GM12878 (cell line): Measurements from ENCODE around the gene RIT2.

Experiments
- EGR1 ChIP-seq, 2 experiments: IDR thresholded peaks; 1 replicate in 1 of 2; 2 replicates in 1 of 2; pipeline ENCODE4 v1.6.1; 2011 to 2012; ENCODE audit warnings: low read depth in 2 of 2, low read length in 2 of 2, borderline replicate concordance in 1 of 2, mild to moderate bottlenecking in 1 of 2, moderate library complexity in 1 of 2
- NKRF ChIP-seq: fragments of 450-650 bp; conservative IDR thresholded peaks from 2 replicates; pipeline ENCODE4 v1.6.1; 2017; ENCODE audit warnings: mild to moderate bottlenecking, moderate library complexity
- POLR2A ChIP-seq: IDR thresholded peaks from 2 replicates; pipeline ENCODE4 v1.6.1; 2011; ENCODE audit warnings: low read depth, mild to moderate bottlenecking, low read length
- RAD21 ChIP-seq: IDR thresholded peaks from 2 replicates; pipeline ENCODE4 v1.6.1; 2011; ENCODE audit warnings: mild to moderate bottlenecking, low read depth, low read length, moderate library complexity; ENCODE audit not compliant: insufficient read depth
- RB1 ChIP-seq: fragments of 450-650 bp; formaldehyde crosslinking; IDR thresholded peaks from 2 replicates; pipeline ENCODE4 v1.6.1; 2017; ENCODE audit warnings: mild to moderate bottlenecking, borderline replicate concordance
- REST ChIP-seq: IDR thresholded peaks from 2 replicates; pipeline ENCODE4 v1.6.1; 2012; ENCODE audit warnings: mild to moderate bottlenecking, low read depth, low read length
- SP1 ChIP-seq: IDR thresholded peaks from one replicate; pipeline ENCODE4 v1.6.1; 2011; ENCODE audit warnings: low read depth, low read length
- ZNF622 ChIP-seq: fragments of 450-650 bp; IDR thresholded peaks from 2 replicates; pipeline ENCODE4 v1.6.1; 2017; ENCODE audit warnings: mild to moderate bottlenecking, inconsistent platforms
- TF ChIP-seq, protein P1 (sequence below), 3 experiments: IDR thresholded peaks in 2 of 3; conservative IDR thresholded peaks in 1 of 3; 2 replicates each; pipeline ENCODE4 v1.5.1; 2011; ENCODE audit warnings: low read depth in 3 of 3, low read length in 3 of 3, mild to moderate bottlenecking in 3 of 3, control low read depth in 2 of 3, moderate library complexity in 2 of 3, inconsistent platforms in 1 of 3, mixed read lengths in 1 of 3; ENCODE audit not compliant: control insufficient read depth in 2 of 3, insufficient read depth in 1 of 3; ENCODE audit errors: extremely low read depth in 1 of 3

- TF ChIP-seq, protein P1, sequence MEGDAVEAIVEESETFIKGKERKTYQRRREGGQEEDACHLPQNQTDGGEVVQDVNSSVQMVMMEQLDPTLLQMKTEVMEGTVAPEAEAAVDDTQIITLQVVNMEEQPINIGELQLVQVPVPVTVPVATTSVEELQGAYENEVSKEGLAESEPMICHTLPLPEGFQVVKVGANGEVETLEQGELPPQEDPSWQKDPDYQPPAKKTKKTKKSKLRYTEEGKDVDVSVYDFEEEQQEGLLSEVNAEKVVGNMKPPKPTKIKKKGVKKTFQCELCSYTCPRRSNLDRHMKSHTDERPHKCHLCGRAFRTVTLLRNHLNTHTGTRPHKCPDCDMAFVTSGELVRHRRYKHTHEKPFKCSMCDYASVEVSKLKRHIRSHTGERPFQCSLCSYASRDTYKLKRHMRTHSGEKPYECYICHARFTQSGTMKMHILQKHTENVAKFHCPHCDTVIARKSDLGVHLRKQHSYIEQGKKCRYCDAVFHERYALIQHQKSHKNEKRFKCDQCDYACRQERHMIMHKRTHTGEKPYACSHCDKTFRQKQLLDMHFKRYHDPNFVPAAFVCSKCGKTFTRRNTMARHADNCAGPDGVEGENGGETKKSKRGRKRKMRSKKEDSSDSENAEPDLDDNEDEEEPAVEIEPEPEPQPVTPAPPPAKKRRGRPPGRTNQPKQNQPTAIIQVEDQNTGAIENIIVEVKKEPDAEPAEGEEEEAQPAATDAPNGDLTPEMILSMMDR (IDR thresholded peaks at IDR 0.05 in 2 of 3, conservative IDR thresholded peaks at IDR 0.05 in 1 of 3; ENCODE audit: control insufficient read depth in 2 of 3, extremely low read depth in 1 of 3, insufficient read depth in 1 of 3, low read depth in 3 of 3, low read length in 3 of 3), result no peak
- TF ChIP-seq SP1 (no peak), REST (no peak), RAD21 (no peak), ZNF622 (no peak), POLR2A (no peak), RB1 (no peak), NKRF (no peak), EGR1 (IDR thresholded peaks at IDR 0.05; ENCODE audit: borderline replicate concordance in 1 of 2, low read depth in 2 of 2, low read length in 2 of 2) (no peak)
Observed at GRCh38 chr18:42850174-42851083, 265.1 kb downstream of the RIT2 start.
